ENCODE measurements around the gene PBX3.

GRCh38 chr9:125703662-125704061 is 43.5 kb upstream of the PBX3 start:
- TF ChIP-seq CTCF (IDR thresholded peaks at IDR 0.05; ENCODE audit: insufficient read depth, low read length, poor library complexity, severe bottlenecking) (no peak), EZH2phosphoT487 (conservative IDR thresholded peaks at IDR 0.05; ENCODE audit: low read length) (no peak)
